ENCODE results near the gene HYDIN. TPM values are rescaled to one million over a fixed set of nuclear protein-coding genes. Genes with fewer than 3 reads are reported as not detected.

Gene HYDIN
- total RNA-seq, 1 experiment from 2014 or later, result not detected

GRCh38 chr16:70779361-70779760, 451.2 kb downstream of the HYDIN start:
- POLR2A ChIA-PET, result interaction anchor here (1.2 kb wide), 1 partner anchor 705 kb away, joined by 3 read pairs; no protein-coding TSS in a partner anchor
- Histone ChIP-seq H3K36me3 (ENCODE audit: control insufficient read depth in 1 of 2, insufficient read depth in 2 of 2, low read length in 2 of 2) (peaks cover 24 to 30% of the 10 kb centered on the region in 2 experiments), H3K4me3 (replicated peaks in 1 of 2; ENCODE audit: low read depth in 1 of 2, low read length in 2 of 2) (no peak overlapping the region), H3K79me2 (ENCODE audit: insufficient read depth, low read length) (no peaks in the 10 kb centered on the region), H3K27me3 (ENCODE audit: insufficient read depth, low read length) (no peaks in the 10 kb centered on the region), H3K4me2 (ENCODE audit: low read length) (no peak overlapping the region), H4K20me1 (ENCODE audit: insufficient read depth) (peaks cover 5% of the 10 kb centered on the region; the same call in 1 of the 2 replicates), H3K9ac (ENCODE audit: low read length) (no peak overlapping the region), H2AFZ (ENCODE audit: low read depth, low read length, poor library complexity, severe bottlenecking) (no peak overlapping the region), H3K4me1 (ENCODE audit: control insufficient read depth in 1 of 2, insufficient read depth in 2 of 2, low read length in 2 of 2) (peaks cover 0 to 11% of the 10 kb centered on the region in 2 experiments; a peak in 3 of 4 replicates), H3K9me3 (ENCODE audit: control insufficient read depth in 1 of 2, insufficient read depth in 1 of 2, low read depth in 1 of 2, low read length in 2 of 2) (no peaks in the 10 kb centered on the region; a peak in 1 of 4 replicates), H3K9me2 (ENCODE audit: insufficient read depth) (no peaks in the 10 kb centered on the region), H3K27ac (ENCODE audit: low read depth, low read length) (0 out of 2 replicates have a peak overlapping the region, but pooled peaks have one; percentile 9)
- CTCF ChIA-PET, result interaction anchor here (0.9 kb wide), 1 partner anchor 11 kb away, joined by 4 read pairs; no protein-coding TSS in a partner anchor
- no TSS peak for BruUV-seq (replicated peaks)
- intact Hi-C loops (cut with micrococcal nuclease), result loop anchor here (2.0 kb wide), 1 partner anchor 579 kb away; the partner anchor contains the start of gene CALB2
- RAD21 ChIA-PET (ENCODE audit: low non-redundant PET in 1 of 2, low total read pairs in 2 of 2, uncharacterized antibody in 2 of 2, unreplicated experiment in 2 of 2), result no interaction called here
- ATAC-seq, result no peak
- no peak for DNase-seq (ENCODE audit: low read depth, low spot score)
- TF ChIP-seq ZNF274 (IDR thresholded peaks at IDR 0.05; ENCODE audit: low read depth, low read length) (no peak), ELF1 (IDR thresholded peaks at IDR 0.05; ENCODE audit: borderline replicate concordance, low read depth) (no peak), MAX (IDR thresholded peaks at IDR 0.05) (no peak), TCF7L2 (IDR thresholded peaks at IDR 0.05; ENCODE audit: borderline replicate concordance, extremely low read depth, insufficient read depth, insufficient read length) (no peak), ZFX (IDR thresholded peaks at IDR 0.05) (no peak), EGR1 (IDR thresholded peaks at IDR 0.05; ENCODE audit: low read depth) (no peak), JUND (IDR thresholded peaks at IDR 0.05) (no peak), FOSL1 (IDR thresholded peaks at IDR 0.05; ENCODE audit: low read depth) (no peak), SIN3A (IDR thresholded peaks at IDR 0.05; ENCODE audit: low read depth) (no peak), SP1 (IDR thresholded peaks at IDR 0.05; ENCODE audit: low read depth) (no peak), CBX3 (IDR thresholded peaks at IDR 0.05; ENCODE audit: low read depth) (no peak), EZH2 (IDR thresholded peaks at IDR 0.05) (no peak), SRF (IDR thresholded peaks at IDR 0.05; ENCODE audit: low read depth) (no peak), RAD21 (IDR thresholded peaks at IDR 0.05; ENCODE audit: low read depth) (no peak), EZH2phosphoT487 (IDR thresholded peaks at IDR 0.05; ENCODE audit: borderline replicate concordance) (no peak)
